Stimulated activated CD8-positive, alpha-beta memory T cell treated with anti-CD3 and anti-CD28 coated beads, Interleukin-4, amount 100 ng/mL, for 48 hours (primary cell): Measurements from ENCODE around the gene SERPINB6.
"Not testable (repeated sequence)": the region's sequence is repeated elsewhere in the genome, so short reads cannot be mapped to it uniquely, and the experiment has no call there.

Experiments
- DNase-seq: peaks from one replicate; pipeline ENCODE4 v3.0.0-alpha.2; 2020

SERPINB6 gene

GRCh38 chr6:2976060-2976459, 4.7 kb upstream of the SERPINB6 start:
- no peak for DNase-seq

- no peak for DNase-seq
Observed at GRCh38 chr6:2973676-2974075, 2.3 kb upstream of the SERPINB6 start.

GRCh38 chr6:2973180-2973579, 1.8 kb upstream of the SERPINB6 start:
- not testable (repeated sequence) for DNase-seq

- not testable (repeated sequence) for DNase-seq
Observed at GRCh38 chr6:2972685-2973084, 1.3 kb upstream of the SERPINB6 start.

- DNase-seq = not testable (repeated sequence)
Observed at GRCh38 chr6:2972219-2972487, 786 bp upstream of the SERPINB6 start.

- peak; percentile 77 for DNase-seq
Observed at GRCh38 chr6:2970753-2971419, 481 bp downstream of the SERPINB6 start.

GRCh38 chr6:2970034-2970685, 1.2 kb downstream of the SERPINB6 start:
- DNase-seq = no peak

GRCh38 chr6:2969549-2969948, 1.8 kb downstream of the SERPINB6 start:
- no peak for DNase-seq

- no peak for DNase-seq
Observed at GRCh38 chr6:2968600-2969135, 2.7 kb downstream of the SERPINB6 start.

- no peak for DNase-seq
Observed at GRCh38 chr6:2967936-2968335, 3.4 kb downstream of the SERPINB6 start.

- DNase-seq = no peak
Observed at GRCh38 chr6:2966347-2966746, 5.0 kb downstream of the SERPINB6 start.

GRCh38 chr6:2964793-2965505, 6.4 kb downstream of the SERPINB6 start:
- DNase-seq = no peak

GRCh38 chr6:2963756-2964155, 7.6 kb downstream of the SERPINB6 start:
- no peak for DNase-seq

- DNase-seq = no peak
Observed at GRCh38 chr6:2962636-2963035, 8.7 kb downstream of the SERPINB6 start.

GRCh38 chr6:2962004-2962403, 9.4 kb downstream of the SERPINB6 start:
- no peak for DNase-seq

GRCh38 chr6:2961506-2961905, 9.9 kb downstream of the SERPINB6 start:
- DNase-seq = no peak

- no peak for DNase-seq
Observed at GRCh38 chr6:2960935-2961334, 10.4 kb downstream of the SERPINB6 start.

GRCh38 chr6:2959909-2960719, 11.3 kb downstream of the SERPINB6 start:
- DNase-seq = no peak

GRCh38 chr6:2958776-2959175, 12.6 kb downstream of the SERPINB6 start:
- DNase-seq = no peak

- DNase-seq = no peak
Observed at GRCh38 chr6:2958331-2958711, 13.0 kb downstream of the SERPINB6 start.

GRCh38 chr6:2957696-2958330, 13.6 kb downstream of the SERPINB6 start:
- DNase-seq = no peak

GRCh38 chr6:2956930-2957685, 14.3 kb downstream of the SERPINB6 start:
- no peak for DNase-seq
